ENCODE results near the gene CTAGE1. TPM values are rescaled to one million over a fixed set of nuclear protein-coding genes. Genes with fewer than 3 reads are reported as not detected.

CTAGE1 gene
- total and polyA plus RNA-seq, 2 donors (not counting 3 experiments of a cell fraction or from before 2014, with no cell fraction given) = not detected

DNA sequence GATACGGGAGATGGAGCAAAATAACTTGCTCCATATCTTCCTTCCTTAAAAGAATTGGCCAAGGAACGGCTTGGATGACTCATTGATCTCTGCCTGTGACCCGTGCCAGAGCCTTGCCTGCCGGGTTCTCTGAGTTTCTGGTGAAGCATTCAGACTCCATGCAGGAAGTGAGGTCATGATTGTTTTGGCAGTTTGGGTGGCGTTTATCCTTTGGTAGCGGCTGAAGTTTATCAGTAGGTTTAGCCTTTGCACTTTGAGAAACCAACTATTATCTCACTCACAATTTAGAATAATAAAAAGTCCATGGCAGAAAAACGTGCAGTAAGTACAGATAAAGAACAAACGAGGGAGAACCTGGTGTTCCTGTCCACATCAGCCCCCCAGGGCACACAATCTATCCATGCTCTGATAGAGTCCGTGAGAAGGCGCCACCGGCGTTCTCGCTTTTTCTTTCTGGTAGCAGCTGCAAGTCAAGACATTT is 15.0 kb upstream of the CTAGE1 start:
- no TSS peak for BruUV-seq (replicated peaks)
- intact Hi-C loops (cut with micrococcal nuclease) = loop anchor here (1.0 to 5.0 kb wide), 5 partner anchors 34 to 150 kb away; no protein-coding TSS in a partner anchor
- no peaks in the 10 kb centered on the region for H3K27me3 ChIP-seq (ENCODE audit: control insufficient read depth in 2 of 2, insufficient read depth in 2 of 2, low read length in 2 of 2)
- peaks cover 25% of the 10 kb centered on the region for H3K4me1 ChIP-seq (ENCODE audit: control insufficient read depth, extremely low read depth, insufficient read depth, low read length)
- H3K36me3 ChIP-seq (ENCODE audit: control insufficient read depth in 2 of 2, extremely low read depth in 1 of 2, insufficient read depth in 2 of 2, low read length in 2 of 2) = no peaks in the 10 kb centered on the region
- dilution Hi-C loops (cut with MboI; ENCODE audit: extremely low pct_ligation_motif_present, low sequenced_read_pairs) = loop anchor here (25.0 kb wide), 1 partner anchor 245 kb away; no protein-coding TSS in a partner anchor
- no peaks in the 10 kb centered on the region for H3K79me2 ChIP-seq (ENCODE audit: control insufficient read depth, insufficient read depth, low read length)
- H3K4me2 ChIP-seq (ENCODE audit: insufficient read depth, low read length) = peak overlapping the region; percentile 51
- no peaks in the 10 kb centered on the region for H4K20me1 ChIP-seq (replicated peaks; ENCODE audit: control insufficient read depth, extremely low read depth, insufficient read depth, low read length)
- TF ChIP-seq EZH2 (IDR thresholded peaks at IDR 0.05; ENCODE audit: borderline replicate concordance, low read depth, low read length, severe bottlenecking) (no peak), MYC (IDR thresholded peaks at IDR 0.05; ENCODE audit: low read depth, low read length) (no peak), POLR2AphosphoS5 (IDR thresholded peaks at IDR 0.05; ENCODE audit: insufficient read depth, low read depth, low read length) (peak; percentile 83), FOS (IDR thresholded peaks at IDR 0.05; ENCODE audit: borderline replicate concordance, insufficient read depth, low read length) (peak; percentile 99), JUN (IDR thresholded peaks at IDR 0.05; ENCODE audit: borderline replicate concordance, insufficient read depth, insufficient read length, low read depth) (peak; percentile 97), GATA2 (IDR thresholded peaks at IDR 0.05; ENCODE audit: insufficient read depth, insufficient read length, low read depth, low read length) (peak; percentile 97), POLR2A (IDR thresholded peaks at IDR 0.05; ENCODE audit: low read depth, low read length) (peak; percentile 46)
- TF ChIP-seq, protein P1, sequence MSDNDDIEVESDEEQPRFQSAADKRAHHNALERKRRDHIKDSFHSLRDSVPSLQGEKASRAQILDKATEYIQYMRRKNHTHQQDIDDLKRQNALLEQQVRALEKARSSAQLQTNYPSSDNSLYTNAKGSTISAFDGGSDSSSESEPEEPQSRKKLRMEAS (IDR thresholded peaks at IDR 0.05; ENCODE audit: insufficient read depth, insufficient read length) = no peak
- CTCF ChIA-PET = interaction anchor here (1.4 to 1.6 kb wide), 2 partner anchors 10 to 84 kb away, joined by 4 to 5 read pairs; no protein-coding TSS in a partner anchor
- peak overlapping the region; percentile 16 for H2AFZ ChIP-seq (ENCODE audit: low read depth, low read length)
- no peaks in the 10 kb centered on the region for H3K9me1 ChIP-seq (replicated peaks; ENCODE audit: control insufficient read depth, extremely low read depth, insufficient read depth, low read length)
- peak overlapping the region; percentile 67 for H3K27ac ChIP-seq (ENCODE audit: insufficient read depth, low read depth, low read length)
- no peaks in the 10 kb centered on the region for H3K9me3 ChIP-seq (replicated peaks; ENCODE audit: control insufficient read depth, insufficient read depth, low read length)
- H3K4me3 ChIP-seq (replicated peaks in 1 of 3; ENCODE audit: insufficient read depth in 1 of 3, low read depth in 1 of 3, low read length in 3 of 3) = no peak overlapping the region
- H3K9ac ChIP-seq (replicated peaks; ENCODE audit: extremely low read depth, insufficient read depth, low read length) = peak overlapping the region; percentile 46
- DNase-seq (ENCODE audit: low read depth, low spot score) (peak; percentile 93), FAIRE-seq (peak; percentile 98)
- POLR2A ChIA-PET = no interaction called here

Data from endothelial cell of umbilical vein (primary cell).